Uterus (tissue), 4 donors: ENCODE data around the gene IL21R. TPM values are rescaled to one million over a fixed set of nuclear protein-coding genes. Genes with fewer than 3 reads are reported as not detected.

Experiments used
- DNase-seq, 2 donors: peaks; one replicate each; pipeline ENCODE4 v3.0.0-alpha.2; 2019 to 2020
- H3K27ac ChIP-seq, 2 donors: fragments of 200-600 bp; sonication (generic); 1 replicate in 1 of 2; 2 replicates in 1 of 2; pipeline ENCODE4 v1.5.1; 2016 to 2018
- H3K27me3 ChIP-seq, 2 donors: fragments of 200-600 bp; sonication (generic); one replicate each; pipeline ENCODE4 v1.5.1; 2018 to 2019; ENCODE audit warnings: control low read depth in 1 of 2
- H3K36me3 ChIP-seq, 2 donors: fragments of 200-600 bp; sonication (generic); one replicate each; pipeline ENCODE4 v1.5.1; 2019; ENCODE audit warnings: control low read depth in 1 of 2
- H3K4me1 ChIP-seq, 2 donors: fragments of 200-600 bp; sonication (generic); one replicate each; pipeline ENCODE4 v1.5.1; 2018 to 2019; ENCODE audit warnings: control low read depth in 1 of 2
- H3K4me3 ChIP-seq, 2 donors: fragments of 200-600 bp; sonication (generic); 1 replicate in 1 of 2; 2 replicates in 1 of 2; pipeline ENCODE4 v1.5.1; 2018 to 2019; ENCODE audit warnings: mild to moderate bottlenecking in 1 of 2
- H3K9me3 ChIP-seq, 2 donors: fragments of 200-600 bp; sonication (generic); one replicate each; pipeline ENCODE4 v1.5.1; 2019; ENCODE audit warnings: control low read depth in 1 of 2
- POLR2A ChIP-seq, 2 donors: fragments of 450-650 bp; IDR thresholded peaks; one replicate each; pipeline ENCODE4 v1.6.1; 2016; ENCODE audit warnings: antibody characterized with exemption in 2 of 2, mild to moderate bottlenecking in 1 of 2, moderate library complexity in 1 of 2
- intact Hi-C: fragments of 100-400 bp; cut with DNase I; formaldehyde crosslinking; loops from one replicate; pipeline ENCODE4 v1.15.1; 2023; ENCODE audit warnings: low total_unique reads
- total RNA-seq, 4 donors: library from RNA; depleted of rRNA in 3 of 4; stranded (reverse); fragments of >200 nt in 3 of 4; gene quantifications; one replicate each; pipeline versions ENCODE4 v1.1.0 to v1.2.4, GENCODE V29; 2014 to 2023
- TF ChIP-seq, protein P1 (sequence below), 4 experiments: fragments of 200-600 bp in 2 of 4; fragments of 450-650 bp in 2 of 4; sonication (generic) in 2 of 4; IDR thresholded peaks; one replicate each; pipeline ENCODE4 v1.5.1; 2016 to 2019; ENCODE audit warnings: antibody characterized with exemption in 4 of 4, mild to moderate bottlenecking in 2 of 4, moderate library complexity in 1 of 4
- donor health status: DM: yes; HTN: yes; CAD: no.

Gene IL21R
- total RNA-seq, 4 donors from 2014 or later = 0.21 to 0.46 TPM; not detected in 2

DNA sequence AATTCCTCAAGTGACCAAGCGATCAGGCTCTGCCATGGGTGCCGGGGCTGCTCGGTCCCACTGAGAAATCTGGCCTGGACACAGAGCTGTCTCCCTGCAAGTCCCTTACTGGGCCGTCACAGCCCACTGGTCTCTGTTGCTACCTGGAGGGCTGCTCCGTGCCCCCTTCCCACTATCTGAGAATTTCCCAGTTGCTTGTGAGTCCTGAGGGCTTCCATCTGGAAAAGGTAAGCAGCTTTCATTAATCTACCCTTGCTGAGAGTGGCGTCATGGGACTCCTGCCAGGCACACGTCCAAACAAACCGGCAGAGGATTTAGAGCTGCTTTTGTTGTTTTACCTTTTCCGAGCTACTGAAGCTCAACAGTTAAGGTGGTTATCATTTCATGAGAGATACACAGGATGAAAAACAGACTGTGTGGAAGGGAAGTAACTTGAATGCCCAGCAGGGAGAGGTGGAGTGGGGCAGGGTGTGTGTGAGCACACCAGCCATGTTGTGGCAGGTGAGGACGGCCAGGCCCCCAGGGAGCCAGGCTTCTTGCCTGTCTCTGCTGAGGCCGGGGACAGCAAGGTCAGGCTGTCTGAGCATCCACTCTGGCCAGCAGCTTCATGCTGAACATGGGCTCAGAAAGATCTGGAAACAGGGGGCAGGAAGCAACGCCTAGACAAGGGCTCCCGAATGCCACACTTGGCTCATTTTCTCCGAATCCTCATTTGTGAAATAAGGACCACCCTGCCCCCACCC lies 97.1 kb downstream of the IL21R start:
- intact Hi-C loops = no loop called here
- H3K36me3 ChIP-seq = no peaks in the 10 kb centered on the region
- TF ChIP-seq, protein P1, sequence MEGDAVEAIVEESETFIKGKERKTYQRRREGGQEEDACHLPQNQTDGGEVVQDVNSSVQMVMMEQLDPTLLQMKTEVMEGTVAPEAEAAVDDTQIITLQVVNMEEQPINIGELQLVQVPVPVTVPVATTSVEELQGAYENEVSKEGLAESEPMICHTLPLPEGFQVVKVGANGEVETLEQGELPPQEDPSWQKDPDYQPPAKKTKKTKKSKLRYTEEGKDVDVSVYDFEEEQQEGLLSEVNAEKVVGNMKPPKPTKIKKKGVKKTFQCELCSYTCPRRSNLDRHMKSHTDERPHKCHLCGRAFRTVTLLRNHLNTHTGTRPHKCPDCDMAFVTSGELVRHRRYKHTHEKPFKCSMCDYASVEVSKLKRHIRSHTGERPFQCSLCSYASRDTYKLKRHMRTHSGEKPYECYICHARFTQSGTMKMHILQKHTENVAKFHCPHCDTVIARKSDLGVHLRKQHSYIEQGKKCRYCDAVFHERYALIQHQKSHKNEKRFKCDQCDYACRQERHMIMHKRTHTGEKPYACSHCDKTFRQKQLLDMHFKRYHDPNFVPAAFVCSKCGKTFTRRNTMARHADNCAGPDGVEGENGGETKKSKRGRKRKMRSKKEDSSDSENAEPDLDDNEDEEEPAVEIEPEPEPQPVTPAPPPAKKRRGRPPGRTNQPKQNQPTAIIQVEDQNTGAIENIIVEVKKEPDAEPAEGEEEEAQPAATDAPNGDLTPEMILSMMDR (IDR thresholded peaks at IDR 0.05) = no peak
- no peak for TF ChIP-seq POLR2A (IDR thresholded peaks at IDR 0.05)

DNA sequence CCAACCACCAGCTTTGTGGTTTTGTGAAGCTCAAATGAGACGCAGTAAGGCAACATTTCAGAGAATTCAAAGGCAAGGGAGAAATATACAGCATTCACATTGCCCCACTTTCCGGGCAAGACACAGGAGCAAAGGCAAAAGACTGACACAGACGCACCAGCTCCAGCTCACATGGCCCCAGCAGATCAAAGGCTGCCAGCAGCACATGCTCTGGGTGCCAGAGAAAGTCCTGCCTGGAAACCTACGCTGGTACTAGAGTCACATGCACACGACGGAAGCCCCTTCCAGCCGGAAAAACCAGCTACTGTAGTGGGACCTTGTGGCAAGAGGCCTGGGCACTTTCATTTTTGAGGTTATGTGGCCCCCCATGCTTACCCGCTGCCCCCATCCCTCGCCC lies 97.7 kb downstream of the IL21R start:
- DNase-seq = no peak
- Histone ChIP-seq H3K4me3 (no peak overlapping the region), H3K36me3 (no peaks in the 10 kb centered on the region), H3K27me3 (no peaks in the 10 kb centered on the region), H3K27ac (no peak overlapping the region), H3K4me1 (no peaks in the 10 kb centered on the region), H3K9me3 (no peaks in the 10 kb centered on the region)
- intact Hi-C loops = no loop called here
- TF ChIP-seq, protein P1 (IDR thresholded peaks at IDR 0.05) = no peak
- TF ChIP-seq POLR2A (IDR thresholded peaks at IDR 0.05) = no peak

More for the DNA sequence above, 97.1 kb downstream of the IL21R start:
- Histone ChIP-seq H3K27ac (no peak overlapping the region), H3K4me1 (no peaks in the 10 kb centered on the region), H3K9me3 (no peaks in the 10 kb centered on the region), H3K4me3 (no peak overlapping the region), H3K27me3 (no peaks in the 10 kb centered on the region)
- no peak for DNase-seq

DNA sequence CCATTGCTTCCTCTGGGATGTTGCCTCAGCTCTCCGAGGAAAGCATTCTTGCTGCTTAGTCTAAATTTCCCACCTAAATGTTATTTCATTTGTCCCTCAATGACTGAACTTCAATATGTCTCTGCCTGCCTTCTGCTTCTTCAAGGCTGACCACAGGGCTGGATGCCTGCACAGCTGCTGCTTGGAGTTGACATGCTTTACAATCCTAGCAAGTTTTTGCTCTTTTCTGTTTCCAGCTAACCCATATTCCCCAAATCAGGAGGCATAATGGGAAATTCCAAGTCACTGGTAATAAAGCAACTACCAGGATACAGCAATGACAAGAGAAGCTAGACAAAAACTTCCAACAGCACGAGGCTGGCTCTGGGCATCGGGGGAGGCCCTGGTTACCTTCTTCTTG lies 98.8 kb downstream of the IL21R start:
- intact Hi-C loops = no loop called here
- Histone ChIP-seq H3K4me3 (no peak overlapping the region), H3K27ac (no peak overlapping the region), H3K4me1 (no peaks in the 10 kb centered on the region), H3K27me3 (no peaks in the 10 kb centered on the region), H3K9me3 (no peaks in the 10 kb centered on the region), H3K36me3 (no peaks in the 10 kb centered on the region)
- no peak for DNase-seq
- TF ChIP-seq POLR2A (IDR thresholded peaks at IDR 0.05) = no peak
- TF ChIP-seq, protein P1 (IDR thresholded peaks at IDR 0.05) = no peak

Other genes with a start within 250 kb of the IL21R start
- 10 to 100 TPM in 2 of 4 donors, 1 to 10 TPM in 1, not detected in 1; 4.1 to 31.0 (median 11.5) TPM for gene KDM8, start 198.6 kb upstream of the IL21R start, total RNA-seq
- gene NSMCE1, start 133.4 kb upstream of the IL21R start, total RNA-seq = 10 to 100 TPM in 3 of 4 donors, 1 to 10 TPM in 1; 3.2 to 43.6 (median 35.6) TPM
- gene IL4R, start 88.2 kb upstream of the IL21R start, total RNA-seq = 100 to 1,000 TPM in 1 of 4 donors, 10 to 100 TPM in 2, 1 to 10 TPM in 1; 9.4 to 137 (median 45.4) TPM
- 100 to 1,000 TPM in 1 of 4 donors, 10 to 100 TPM in 3; 73.2 to 247 (median 85.3) TPM for gene GTF3C1, start 147.7 kb downstream of the IL21R start, total RNA-seq
- 10 to 100 TPM; 12.1 to 42.6 (median 23.7) TPM for gene KATNIP, start 148.0 kb downstream of the IL21R start, total RNA-seq